C4-2B (cell line): ENCODE results near the gene NLGN4X.

Experiments used
- ZFX ChIP-seq: fragments of 450-650 bp; IDR thresholded peaks from 2 replicates; pipeline ENCODE4 v1.6.1; 2017
- TF ChIP-seq, protein P1 (sequence below): fragments of 450-650 bp; conservative IDR thresholded peaks from 2 replicates; pipeline ENCODE4 v1.5.1; 2017; ENCODE audit warnings: mild to moderate bottlenecking

DNA sequence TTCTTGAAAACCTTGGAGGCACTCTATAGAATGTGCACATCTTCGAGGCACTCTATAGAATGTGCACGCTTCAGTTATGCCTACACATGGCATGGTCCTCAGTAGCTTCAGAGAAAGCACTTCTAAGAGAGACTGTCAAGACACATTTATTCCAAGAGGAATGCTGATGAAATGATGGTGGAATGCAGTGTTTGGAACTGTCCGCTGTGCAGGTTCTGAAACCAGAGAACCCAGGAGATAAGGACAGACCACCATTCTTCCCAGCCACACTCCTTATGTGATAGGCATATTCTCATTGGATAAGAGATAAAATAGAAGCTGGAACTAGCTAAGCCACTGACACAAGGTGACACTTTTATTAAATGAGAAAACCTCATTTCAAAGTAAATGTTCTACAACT is 263.3 kb downstream of the NLGN4X start:
- TF ChIP-seq, protein P1, sequence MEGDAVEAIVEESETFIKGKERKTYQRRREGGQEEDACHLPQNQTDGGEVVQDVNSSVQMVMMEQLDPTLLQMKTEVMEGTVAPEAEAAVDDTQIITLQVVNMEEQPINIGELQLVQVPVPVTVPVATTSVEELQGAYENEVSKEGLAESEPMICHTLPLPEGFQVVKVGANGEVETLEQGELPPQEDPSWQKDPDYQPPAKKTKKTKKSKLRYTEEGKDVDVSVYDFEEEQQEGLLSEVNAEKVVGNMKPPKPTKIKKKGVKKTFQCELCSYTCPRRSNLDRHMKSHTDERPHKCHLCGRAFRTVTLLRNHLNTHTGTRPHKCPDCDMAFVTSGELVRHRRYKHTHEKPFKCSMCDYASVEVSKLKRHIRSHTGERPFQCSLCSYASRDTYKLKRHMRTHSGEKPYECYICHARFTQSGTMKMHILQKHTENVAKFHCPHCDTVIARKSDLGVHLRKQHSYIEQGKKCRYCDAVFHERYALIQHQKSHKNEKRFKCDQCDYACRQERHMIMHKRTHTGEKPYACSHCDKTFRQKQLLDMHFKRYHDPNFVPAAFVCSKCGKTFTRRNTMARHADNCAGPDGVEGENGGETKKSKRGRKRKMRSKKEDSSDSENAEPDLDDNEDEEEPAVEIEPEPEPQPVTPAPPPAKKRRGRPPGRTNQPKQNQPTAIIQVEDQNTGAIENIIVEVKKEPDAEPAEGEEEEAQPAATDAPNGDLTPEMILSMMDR: no peak
- no peak for TF ChIP-seq ZFX
